KG1 (cell line): ENCODE results near the gene UGT2B28.
"Not testable (repeated sequence)": the region's sequence is repeated elsewhere in the genome, so short reads cannot be mapped to it uniquely, and the experiment has no call there.

Experiments
- DNase-seq: peaks from one replicate; lab custom pipeline; 2025; lab: John Stamatoyannopoulos, UW

The UGT2B28 gene

DNA sequence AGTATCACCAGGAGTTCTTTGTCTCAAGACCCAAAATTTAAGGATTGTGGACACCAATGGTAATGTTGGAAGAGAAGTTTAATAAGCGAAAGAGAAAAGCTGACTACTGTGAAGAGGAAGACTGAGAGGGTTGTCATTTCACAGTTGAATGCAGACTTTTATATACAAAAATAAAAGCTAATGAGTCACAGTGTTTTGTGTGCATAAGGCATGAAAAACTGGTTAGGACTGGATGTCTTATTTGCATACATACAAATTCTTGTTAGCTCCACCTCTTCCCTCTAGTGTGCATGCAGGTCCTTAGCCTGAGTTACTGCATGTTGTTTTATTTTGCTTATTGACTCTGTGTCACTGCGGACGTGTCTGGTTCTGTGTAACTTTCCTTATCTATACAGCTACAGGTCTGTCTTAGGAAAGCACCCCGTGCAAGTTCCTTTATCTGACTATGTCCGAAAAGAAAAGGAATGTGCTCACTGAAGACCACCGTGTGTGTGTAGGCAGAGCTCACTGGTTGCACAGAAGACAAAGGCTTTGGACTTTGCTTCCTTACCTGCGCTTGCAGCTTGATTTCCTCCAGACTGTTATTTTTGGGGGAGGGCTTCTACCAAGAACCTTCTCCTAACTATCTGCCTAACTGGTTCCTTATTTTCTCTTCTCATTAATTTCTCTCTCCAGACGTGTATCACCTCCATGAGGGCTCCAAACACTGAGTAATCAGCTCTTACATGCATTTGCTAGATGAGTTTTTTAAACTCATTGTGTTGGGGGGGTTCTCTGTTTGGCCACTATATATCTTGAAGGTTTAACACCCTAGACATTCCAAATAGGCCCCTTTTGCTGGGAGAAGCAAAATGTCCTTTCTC, 63.5 kb downstream of the UGT2B28 start:
- DNase-seq, result not testable (repeated sequence)
